NCI-H2081 treated with DMSO at 0.1 percent for 48 hours (cell line): Measurements from ENCODE around the gene FHAD1.
"Not testable (repeated sequence)": the region's sequence is repeated elsewhere in the genome, so short reads cannot be mapped to it uniquely, and the experiment has no call there.

ENCODE experiments used
- DNase-seq: peaks from one replicate; lab custom pipeline; 2025; lab: John Stamatoyannopoulos, UW

The FHAD1 gene

DNA sequence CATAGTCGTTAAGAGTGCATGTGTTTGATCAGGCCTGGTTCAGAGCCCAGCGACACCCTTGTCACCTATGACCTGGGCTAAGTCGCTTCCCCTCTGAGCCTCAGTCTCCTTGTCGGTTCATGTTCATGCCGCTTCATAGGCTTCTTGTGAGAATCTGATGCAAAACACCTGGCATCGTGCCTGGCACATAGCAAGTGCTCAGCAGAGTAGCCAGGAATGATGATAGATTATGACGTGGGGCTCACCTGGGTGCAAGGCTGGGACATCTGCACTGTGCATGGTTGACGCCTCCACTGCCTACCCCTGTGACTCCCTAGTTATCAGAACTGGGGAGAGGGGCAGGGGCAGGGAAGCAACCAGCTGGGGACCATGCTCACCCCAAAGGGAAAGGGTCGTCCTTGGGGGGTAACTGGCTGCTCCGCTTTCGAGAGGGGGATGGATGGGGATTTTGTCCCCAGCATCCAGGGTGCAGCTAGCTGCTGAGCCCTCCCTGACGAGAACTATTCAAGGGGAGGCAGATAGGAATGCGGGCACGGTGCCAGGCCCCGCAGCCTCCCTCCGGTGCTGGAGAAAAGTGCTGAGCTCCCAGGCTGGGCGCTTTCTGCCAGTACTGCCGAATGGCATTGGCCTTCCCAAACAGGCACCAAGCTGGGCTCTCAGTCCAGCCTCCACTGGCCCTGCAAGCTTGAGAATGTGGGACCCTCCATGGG is 171.9 kb downstream of the FHAD1 start:
- no peak for DNase-seq

DNA sequence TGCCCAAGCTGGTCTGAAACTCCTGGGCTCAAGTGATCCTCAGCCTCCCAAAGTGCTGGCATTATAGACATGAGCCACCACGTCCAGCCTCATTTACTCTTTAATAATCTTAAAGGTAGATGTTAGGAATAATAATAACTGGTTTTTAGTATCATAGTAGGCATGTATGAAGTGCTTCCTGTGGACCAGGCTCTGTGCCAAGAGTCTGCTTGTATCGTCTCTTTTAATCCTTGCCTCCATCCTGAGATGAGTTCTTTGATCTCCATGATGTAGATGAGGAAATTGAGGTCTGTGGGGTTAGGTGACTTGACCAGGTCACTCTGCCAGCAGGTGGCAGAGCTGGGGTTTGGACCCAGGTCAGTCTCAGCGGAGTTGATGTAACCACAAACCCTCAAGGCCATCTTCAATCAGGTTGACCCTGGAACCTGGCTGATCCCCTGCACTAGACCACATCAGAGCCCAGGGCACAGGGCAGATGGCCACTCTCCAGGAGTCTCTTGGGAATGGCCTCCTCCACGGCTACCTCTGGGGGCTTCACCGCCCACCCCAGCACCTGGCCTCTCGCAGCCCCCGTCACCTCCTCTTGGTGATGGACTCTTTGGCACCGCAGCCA is 173.9 kb downstream of the FHAD1 start:
- DNase-seq = no peak

DNA sequence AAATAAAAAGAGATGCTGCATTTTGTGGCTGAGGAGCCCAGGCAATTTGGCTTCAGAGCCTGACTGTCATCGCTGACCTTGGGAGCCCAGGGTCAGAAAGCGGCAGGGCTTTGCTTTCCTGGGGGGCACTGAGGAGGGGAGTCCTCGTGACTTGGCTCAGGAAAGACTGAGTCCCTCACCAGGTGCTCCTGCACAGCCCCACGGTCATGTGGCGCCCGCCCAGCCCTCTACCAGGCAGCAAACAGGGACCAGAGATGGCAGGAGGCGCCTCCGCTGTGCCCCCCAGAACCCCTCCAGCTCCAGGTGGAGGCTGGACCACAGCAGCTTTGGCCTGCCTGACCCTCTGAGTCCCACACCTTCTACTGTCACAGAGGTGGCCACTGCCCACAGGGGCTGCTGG is 175.8 kb downstream of the FHAD1 start:
- no peak for DNase-seq

DNA sequence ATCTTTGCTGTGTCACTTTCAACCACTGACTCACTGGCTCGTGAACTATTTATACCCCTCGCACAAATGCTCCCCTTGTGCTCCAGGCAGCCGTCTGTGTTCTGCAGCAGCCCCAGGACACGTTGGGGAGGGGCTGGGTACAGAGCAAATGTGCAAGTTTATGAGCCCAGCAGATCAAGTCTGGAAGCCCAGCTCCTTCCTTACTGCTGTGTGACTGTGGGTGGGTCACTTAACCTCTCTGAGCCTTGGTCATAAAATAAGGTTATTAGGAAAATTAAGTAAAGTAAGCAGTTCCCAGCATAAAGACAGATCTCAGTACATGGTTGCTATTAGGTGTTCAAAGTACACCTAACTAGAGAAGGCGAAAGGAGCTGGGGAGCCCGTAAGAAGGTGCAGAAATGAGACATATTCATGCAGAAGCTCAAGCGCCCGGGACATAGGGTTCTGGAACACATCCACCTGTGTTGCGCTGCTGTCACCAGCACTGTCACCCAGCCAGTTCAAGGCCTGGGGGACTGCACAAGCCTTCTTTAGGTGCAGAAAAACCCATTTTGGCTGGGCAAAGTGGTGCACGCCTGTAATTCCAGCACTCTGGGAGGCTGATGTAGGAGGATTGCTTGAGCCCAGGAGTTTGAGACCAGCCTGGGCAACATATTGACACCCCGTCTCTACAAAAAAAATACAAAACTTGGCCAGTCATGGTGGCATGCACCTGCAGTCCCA is 176.5 kb downstream of the FHAD1 start:
- no peak for DNase-seq

DNA sequence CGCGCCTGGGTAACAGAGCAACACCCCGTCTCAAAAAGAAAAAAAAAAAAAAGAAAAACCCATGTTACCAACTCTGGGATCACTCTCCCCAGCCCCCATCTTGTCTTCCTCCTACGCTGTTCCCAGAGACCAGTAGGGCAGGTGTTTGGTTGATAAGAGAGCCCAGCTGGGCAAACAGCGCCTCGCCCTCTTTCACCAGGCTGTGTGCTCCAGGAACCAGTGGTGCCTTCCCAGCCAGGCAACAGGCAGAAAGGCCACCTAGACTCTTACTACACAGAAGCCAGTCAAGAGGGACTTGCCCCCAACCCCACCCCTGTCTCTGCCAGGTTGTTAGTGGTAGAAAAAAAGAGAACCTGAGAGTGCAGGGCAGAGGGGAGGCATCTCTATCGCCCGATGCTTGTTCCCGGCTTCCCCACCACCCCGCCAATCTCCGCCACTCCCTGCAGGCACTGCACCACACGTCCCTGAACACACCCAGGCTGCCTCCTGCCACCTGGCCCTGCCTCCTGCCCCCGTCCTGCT is 177.2 kb downstream of the FHAD1 start:
- peak; percentile 47 for DNase-seq

DNA sequence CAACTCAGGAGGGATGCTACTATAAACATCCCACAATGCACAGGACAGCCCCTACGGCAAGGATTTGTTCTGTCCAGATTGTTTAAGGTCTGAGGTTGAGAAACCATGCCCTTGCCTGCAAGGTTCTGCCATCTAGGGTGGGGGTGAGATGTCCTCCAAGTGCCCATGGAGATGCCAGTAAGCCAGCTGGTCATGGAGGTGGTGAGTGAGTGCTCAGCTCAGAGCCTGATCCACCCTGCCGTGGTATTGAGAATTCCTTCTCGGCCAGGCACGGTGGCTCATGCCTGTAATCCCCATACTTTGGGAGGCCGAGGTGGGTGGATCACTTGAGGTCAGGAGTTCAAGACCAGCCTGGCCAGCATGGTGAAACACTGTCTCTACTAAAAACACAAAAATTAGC is 178.0 kb downstream of the FHAD1 start:
- DNase-seq = no peak

DNA sequence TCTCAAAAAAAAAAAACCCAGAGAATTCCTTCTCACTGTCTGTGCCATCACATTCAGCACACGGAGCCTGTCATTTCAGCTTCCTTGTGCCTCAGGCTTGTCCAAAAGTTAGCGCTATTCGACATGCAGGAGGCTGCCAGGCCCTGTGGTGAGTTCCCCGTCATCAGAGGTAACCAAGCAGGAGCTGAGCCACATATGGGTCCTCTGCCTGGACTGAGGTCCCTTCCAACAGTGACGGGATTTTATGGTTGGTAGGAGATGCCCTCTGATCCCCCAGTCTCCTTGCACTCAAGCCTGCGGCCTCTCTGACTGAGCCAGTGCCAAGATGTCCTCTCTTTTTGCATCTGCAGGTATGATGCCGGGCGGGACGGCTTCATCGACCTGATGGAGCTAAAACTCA is 178.5 kb downstream of the FHAD1 start:
- DNase-seq = no peak

DNA sequence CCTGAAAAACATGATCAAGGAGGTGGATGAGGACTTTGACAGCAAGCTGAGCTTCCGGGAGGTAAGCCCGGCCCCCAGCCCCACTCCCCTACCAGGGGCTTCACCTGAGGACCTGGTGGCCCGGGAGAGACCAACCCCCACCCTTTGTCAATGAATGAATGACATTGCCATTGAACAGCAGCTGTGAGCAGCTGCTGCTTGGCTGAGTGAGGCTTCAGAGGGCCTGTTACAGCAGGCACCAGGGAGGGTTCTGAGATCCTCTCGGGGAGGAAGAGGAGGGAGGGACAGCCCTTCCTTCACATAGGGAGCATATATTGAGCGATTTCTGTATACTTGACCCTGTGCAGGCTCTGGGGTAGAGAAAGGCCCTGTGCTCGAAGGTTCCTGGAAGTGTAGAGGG is 178.9 kb downstream of the FHAD1 start:
- DNase-seq = no peak

DNA sequence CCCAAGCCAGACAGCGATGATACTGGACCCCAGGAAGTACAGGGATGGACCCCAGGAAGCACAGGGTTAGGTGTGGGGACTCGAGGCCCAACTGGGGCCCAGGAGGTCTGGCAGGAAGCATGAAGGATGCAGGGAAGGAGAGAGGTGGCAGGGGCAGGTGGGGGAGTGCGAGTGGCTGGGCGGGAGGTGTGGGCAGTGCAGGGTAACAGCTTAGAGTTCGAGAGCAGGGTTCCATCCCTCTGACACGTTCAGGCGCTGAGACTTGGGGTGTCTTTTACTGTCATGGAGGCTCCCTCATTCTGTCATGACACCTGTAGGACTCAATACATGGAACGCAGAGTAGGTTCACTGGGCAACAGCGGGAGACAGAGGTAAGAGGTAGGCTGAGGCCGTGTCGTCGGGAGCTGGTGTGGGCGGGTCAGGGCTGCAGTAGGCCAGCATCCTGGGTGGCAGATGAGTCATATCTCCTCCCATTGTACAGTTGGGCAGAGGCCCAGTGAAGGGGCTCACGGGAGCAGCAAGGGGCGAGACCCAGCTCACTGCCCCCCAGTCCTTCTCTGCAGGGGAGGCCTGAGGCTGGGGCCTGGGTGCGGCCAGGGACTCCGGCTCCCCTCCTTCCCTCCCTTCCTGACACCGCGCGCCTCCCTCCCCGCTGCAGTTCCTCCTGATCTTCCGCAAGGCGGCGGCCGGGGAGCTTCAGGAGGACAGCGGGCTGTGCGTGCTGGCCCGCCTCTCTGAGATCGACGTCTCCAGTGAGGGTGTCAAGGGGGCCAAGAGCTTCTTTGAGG is 179.7 kb downstream of the FHAD1 start:
- DNase-seq = no peak

DNA sequence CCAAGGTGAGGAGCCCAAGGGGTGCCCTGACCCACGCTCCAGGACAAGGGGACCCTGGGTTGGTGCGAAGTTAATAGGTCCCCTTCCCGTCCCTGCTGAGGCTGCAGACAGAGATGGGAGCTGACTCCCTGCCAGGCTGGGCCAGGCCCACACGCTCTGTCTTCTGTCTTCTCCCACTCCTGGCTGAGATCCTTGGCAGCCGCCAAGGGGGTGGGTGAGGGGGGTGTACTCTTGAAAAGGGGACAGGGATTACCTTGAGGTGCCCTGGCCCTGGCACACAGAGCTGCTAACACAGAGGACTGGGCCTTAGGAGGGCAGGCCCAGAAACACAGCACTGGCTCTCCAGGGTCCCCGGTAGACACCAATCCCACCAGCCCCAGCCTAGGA is 180.2 kb downstream of the FHAD1 start:
- DNase-seq = no peak

DNA sequence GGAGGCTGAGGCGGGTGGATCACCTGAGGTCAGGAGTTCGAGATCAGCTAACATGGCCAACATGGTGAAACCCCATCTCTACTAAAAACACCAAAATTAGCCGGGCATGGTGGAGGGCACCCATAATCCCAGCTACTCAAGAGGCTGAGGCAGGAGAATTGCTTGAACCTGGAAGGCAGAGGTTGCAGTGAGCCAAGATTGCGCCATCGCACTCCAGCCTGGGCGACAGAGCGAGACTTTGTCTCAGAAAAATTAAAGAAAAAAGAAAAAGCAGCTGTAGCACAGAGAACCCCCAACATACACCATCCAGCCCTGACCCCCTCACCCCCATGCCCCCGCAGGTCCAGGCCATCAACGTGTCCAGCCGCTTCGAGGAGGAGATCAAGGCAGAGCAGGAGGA is 181.2 kb downstream of the FHAD1 start:
- not testable (repeated sequence) for DNase-seq

DNA sequence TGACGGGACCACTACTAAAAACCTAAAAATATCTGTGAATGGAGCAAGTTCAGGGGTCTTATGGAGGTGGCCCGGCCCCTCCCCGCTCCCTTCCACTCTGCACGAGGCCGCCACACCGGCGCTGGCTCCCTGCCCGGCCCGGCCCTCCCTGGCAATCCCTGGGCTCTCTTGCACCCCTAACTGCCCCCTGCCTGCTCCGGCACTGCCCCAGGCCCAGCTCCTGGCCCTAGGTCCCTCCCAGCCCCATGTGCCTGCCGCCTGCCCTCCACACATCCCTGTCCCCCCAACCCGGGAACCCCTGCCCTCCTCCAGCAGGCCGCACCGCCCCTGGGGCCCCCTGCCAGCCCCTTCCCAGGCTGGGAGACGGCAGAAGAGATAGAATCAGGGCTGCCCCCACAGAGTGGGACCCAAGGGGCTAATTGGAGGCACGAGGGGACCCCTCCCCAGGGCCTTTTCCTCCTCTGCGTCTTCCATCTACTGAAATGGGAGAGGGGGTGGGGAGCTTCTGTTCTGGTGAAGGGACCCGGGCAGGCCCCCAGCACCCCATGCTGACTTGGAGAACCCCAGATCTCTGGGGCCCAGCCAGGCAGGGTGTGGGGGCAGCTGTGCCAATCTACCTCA is 181.9 kb downstream of the FHAD1 start:
- DNase-seq = no peak

DNA sequence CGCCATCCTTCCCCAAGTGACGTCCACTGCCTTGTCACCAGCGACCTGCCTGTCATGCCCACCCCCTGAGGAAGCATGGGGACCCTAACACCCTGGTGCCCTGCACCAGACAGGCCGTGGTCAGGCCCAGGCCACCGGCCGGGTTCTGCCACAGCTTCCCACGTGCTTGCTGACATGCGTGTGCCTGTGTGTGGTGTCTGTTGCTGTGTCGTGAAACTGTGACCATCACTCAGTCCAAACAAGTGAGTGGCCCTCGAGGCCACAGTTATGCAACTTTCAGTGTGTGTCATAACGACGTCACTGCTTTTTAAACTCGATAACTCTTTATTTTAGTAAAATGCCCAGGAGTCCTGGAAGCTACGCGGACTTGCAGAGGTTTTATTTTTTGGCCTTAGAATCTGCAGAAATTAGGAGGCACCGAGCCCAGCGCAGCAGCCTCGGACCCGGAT is 182.7 kb downstream of the FHAD1 start:
- no peak for DNase-seq

DNA sequence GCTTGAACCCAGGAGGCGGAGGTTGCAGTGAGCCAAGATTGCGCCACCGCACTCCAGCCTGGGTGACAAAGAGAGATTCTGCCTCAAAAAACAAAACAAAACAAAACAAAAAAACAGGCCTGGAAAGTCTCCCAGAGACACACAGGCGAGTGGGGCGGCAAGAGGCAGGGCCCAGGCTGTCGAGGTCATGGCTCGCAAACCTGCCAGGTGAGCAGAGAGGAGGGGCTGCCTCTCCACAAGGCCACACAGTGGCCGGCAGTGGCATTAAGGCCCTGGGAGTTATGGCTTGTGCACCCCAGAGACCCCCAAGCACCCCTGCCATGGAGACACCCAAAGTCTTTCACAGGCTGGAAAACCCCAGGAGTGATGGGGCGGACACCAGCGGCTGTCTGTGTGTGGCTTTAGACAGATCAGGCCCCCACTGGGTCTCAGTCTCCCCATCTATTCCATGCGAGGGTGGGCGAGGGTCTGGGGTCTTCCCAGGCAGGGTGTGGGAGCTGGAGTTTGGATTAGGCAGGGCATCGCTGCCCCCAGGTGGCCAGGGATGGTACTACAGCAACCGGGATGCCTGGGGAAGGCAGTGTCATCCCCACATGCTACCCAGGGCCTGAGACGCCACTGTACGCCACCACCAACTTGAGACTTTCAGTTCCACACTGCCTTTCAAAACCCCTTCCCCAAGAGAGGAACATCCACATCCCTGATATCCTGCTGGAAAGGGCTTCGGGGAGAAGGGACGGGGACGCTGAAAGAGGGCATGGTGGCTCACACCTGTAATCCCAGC is 184.0 kb downstream of the FHAD1 start:
- DNase-seq = no peak

DNA sequence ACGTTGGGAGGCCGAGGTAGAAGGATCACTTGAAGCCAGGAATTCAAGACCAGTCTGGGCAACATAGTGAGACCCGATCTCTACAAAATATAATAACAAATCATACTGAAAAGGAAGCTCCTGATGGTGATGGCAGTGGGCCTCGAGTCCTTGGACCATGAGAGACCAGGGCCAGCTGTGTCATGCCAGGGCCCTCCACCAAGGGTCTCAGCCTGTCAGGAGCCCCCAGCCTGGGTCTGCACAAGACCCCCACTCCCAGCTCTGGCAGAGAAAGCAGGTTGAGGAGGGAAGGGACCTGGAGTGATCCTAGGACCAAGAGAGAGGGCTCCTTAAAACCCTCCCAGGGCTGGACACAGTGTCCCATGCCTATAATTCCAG is 184.5 kb downstream of the FHAD1 start:
- no peak for DNase-seq

DNA sequence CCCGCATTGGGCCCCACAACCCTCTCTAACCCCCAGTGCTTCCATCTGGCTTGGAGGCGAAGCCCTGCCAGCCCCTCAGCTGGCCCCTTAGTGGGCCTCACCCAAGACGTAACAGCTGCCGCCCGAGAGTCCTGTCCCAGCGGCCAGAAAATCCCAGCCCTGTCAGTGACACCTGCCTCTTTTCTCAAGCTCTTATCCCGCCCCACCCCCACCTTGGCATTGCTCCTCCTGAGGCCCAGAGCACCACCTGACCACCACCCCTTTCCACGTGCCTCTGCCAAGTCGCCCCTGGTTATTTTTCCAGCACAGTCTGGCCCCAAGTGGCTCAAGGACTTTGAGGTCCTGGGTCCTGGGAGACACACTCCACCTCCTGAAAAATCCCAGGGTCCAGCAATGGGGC is 185.3 kb downstream of the FHAD1 start:
- DNase-seq = no peak

DNA sequence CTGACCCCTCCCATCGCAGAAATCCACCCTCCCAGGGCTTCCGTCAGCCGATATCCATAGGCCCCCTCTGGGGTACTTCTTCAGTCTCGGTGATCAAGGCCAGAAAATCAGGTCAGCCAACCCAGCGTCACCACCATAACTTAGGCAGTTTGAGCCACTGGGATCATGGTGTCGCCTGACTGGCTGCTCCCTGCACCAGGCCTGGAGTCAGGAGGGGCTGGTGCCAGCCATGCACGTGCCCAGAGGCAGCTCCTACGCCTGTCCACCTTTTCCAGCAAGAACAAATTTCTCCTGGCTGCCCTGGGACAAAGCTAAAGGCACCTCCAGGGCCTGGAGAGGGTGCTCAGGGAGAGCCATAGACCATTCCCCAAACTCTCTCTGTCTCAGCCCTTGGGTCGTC is 186.4 kb downstream of the FHAD1 start:
- DNase-seq = no peak

DNA sequence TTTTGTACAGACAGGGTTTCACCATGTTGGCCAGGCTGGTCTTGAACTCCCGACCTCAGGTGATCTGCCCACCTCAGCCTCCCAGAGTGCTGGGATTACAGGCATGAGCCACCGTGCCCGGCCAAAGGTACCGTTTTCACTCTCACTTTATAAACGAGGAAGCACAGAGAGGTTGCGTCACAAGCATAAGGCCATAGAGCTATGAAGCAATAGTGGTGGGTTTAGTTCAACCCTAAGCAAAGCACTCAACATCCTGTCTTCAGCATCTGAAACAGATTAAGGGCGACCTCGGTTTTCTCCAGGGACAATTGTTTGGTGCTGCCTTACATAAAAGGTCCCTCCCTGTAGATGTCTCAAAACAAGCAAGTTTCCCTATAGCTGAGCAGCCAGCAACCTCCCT is 187.7 kb downstream of the FHAD1 start:
- DNase-seq = not testable (repeated sequence)

DNA sequence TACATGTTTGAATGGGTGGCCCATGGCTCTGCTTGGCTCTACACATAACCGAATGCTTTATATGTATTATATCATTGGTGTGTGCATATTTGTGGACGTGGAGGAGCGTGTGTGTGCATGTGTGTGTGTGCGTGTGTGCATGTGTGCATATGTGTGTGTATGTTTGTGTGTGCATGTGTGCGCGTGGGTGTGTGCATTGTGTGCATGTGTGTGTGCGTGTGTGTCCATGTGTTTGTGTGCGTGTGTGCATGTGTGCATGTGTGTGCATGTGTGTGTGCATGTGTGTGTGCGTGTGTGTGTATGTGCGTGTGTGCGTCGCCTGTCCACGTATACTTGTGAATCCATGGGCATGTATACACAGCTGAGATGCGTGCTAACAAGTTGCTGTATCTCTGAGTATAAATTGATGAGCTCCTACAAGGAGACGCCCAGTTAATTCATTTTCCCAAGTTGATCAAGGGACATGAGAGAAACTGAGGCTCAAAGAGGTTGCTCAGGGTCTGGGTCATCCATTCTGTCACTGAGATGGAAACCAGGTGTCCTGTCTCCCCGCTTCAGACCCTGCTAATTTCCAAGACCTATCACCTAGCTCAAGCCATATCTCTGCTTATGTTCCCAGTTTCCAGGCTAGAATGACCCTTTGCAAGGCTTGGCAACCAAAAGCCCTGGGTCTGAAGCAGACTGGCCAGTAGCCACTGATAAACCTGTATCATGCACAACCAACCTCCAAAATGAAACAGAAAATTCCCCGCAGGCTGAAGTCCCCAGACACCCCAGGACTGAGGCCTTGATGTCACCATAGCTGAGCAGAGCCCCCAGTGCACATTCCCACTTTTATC is 188.4 kb downstream of the FHAD1 start:
- DNase-seq = no peak

DNA sequence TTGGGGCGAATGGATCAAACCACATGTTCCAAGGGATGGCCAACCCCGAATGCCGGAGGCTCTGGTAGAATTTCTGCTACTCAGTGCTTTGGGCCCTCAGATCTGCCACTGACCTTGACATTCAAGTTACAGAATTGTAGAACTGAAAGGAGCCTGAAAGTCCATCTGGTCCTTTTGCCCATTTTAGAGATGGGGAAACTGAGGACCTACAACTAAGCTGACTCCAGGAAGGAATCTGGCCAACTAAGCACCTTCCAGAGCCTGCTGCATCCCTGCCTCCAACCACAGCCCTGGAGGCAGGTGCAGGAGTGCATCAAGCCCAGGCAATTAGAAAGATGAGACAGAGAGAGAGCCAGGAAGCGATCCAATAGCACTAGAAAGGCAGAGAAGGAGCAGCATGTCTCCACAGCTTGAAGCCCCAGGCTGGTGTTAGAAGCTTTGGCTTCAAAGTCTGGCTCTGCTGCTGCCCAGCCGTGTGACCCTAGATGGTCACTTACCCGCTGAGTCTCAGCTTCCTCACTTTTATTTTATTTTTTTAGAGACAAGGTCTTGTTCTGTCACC is 189.9 kb downstream of the FHAD1 start:
- no peak for DNase-seq
